GM21619 (cell line): ENCODE results near the gene REXO5.
A peak's percentile ranks its signal among the peaks of the same experiment; 100 is the strongest.

Experiments
- ATAC-seq: cut with Tn5 transposase; IDR thresholded peaks from one replicate; pipeline ENCODE4 v1.9.1; 2021; ENCODE audit not compliant: unreplicated experiment

The REXO5 gene

GRCh38 chr16:20871258-20871657, 64.9 kb downstream of the REXO5 start:
- ATAC-seq: no peak

- no peak for ATAC-seq
Observed at GRCh38 chr16:20871941-20872815, 65.9 kb downstream of the REXO5 start.

GRCh38 chr16:20873331-20873730, 67.0 kb downstream of the REXO5 start:
- ATAC-seq: no peak

- no peak for ATAC-seq
Observed at GRCh38 chr16:20874088-20874581, 67.8 kb downstream of the REXO5 start.

GRCh38 chr16:20875355-20875650, 69.0 kb downstream of the REXO5 start:
- ATAC-seq: no peak

GRCh38 chr16:20878682-20879147, 72.4 kb downstream of the REXO5 start:
- ATAC-seq: no peak

GRCh38 chr16:20879175-20880040, 73.1 kb downstream of the REXO5 start:
- ATAC-seq: peak; percentile 43

GRCh38 chr16:20880867-20881502, 74.7 kb downstream of the REXO5 start:
- no peak for ATAC-seq

- ATAC-seq: no peak
Observed at GRCh38 chr16:20881503-20881878, 75.2 kb downstream of the REXO5 start.

- ATAC-seq: no peak
Observed at GRCh38 chr16:20883554-20884239, 77.4 kb downstream of the REXO5 start.

GRCh38 chr16:20884240-20884556, 77.9 kb downstream of the REXO5 start:
- ATAC-seq: no peak

- ATAC-seq: no peak
Observed at GRCh38 chr16:20886320-20886719, 80.0 kb downstream of the REXO5 start.

- ATAC-seq: no peak
Observed at GRCh38 chr16:20887207-20887606, 80.9 kb downstream of the REXO5 start.

- ATAC-seq: no peak
Observed at GRCh38 chr16:20889625-20890275, 83.4 kb downstream of the REXO5 start.

- ATAC-seq: no peak
Observed at GRCh38 chr16:20894388-20894787, 88.1 kb downstream of the REXO5 start.

GRCh38 chr16:20897253-20897897, 91.0 kb downstream of the REXO5 start:
- no peak for ATAC-seq

- ATAC-seq: no peak
Observed at GRCh38 chr16:20897922-20898321, 91.6 kb downstream of the REXO5 start.

GRCh38 chr16:20899071-20899470, 92.7 kb downstream of the REXO5 start:
- no peak for ATAC-seq
